Activated gamma-delta T cell treated with Interleukin-2 at 50 U/mL for 16 hours (primary cell): ENCODE measurements around the gene CKAP2L.

Experiments
- DNase-seq: peaks from one replicate; pipeline ENCODE4 v3.0.0-alpha.2; 2020

CKAP2L gene

DNA sequence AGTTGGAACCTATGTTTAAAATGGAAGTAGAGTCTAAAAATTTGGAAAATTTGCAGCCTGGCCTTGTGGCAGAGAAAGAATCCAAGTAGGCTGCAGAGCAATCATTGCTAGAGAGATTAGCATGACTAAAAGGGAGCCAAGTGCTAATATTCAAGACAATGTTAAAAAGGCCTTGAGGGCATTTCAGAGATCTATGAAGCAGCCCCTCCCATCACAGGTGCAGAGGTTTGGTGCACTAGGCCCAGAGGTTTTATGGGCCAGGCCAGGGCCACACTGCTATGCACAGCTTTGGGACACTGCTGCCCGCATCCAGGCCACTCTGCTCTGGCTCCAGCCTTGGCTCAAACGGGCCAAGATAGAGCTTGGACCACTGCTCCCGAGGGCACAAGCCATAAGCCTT is 26.6 kb upstream of the CKAP2L start:
- DNase-seq, result no peak

DNA sequence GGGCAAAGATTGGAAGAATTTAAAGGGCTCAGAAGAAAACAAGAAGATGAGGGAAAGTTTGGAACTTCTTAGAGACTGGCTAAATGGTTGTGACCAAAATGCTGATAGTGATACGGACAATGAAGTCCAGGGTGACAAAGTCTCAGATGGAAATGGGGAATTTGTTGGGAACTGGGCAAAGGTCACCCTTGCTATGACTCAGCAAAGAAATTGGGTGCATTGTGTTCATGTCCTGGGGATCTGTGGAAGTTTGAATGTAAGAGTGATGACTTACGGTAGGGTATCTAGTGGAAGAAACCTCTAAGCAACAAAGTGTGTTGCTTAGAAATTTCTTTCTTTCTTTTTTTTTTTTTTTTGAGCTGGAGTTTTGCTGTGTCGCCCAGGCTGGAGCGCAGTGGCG is 25.9 kb upstream of the CKAP2L start:
- DNase-seq, result no peak

DNA sequence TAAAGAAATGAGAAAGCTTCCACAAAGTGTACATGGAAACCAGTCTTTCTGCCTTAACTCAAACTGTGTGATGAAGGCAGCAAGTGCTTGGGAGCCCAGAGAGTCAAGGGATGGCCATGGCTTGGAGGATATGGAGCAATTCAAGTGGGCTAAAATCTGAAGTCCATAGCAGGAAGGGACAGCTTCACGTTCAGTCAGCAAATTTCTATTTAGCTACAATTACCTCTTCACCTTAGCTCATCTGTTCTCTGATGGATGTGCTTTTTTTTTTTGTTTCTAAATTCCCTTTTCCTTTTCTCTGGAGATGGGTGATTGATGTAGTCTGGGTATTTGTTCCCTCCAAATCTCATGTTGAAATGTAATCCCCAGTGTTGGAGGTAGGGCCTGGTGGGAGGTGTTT is 24.8 kb upstream of the CKAP2L start:
- DNase-seq, result no peak

DNA sequence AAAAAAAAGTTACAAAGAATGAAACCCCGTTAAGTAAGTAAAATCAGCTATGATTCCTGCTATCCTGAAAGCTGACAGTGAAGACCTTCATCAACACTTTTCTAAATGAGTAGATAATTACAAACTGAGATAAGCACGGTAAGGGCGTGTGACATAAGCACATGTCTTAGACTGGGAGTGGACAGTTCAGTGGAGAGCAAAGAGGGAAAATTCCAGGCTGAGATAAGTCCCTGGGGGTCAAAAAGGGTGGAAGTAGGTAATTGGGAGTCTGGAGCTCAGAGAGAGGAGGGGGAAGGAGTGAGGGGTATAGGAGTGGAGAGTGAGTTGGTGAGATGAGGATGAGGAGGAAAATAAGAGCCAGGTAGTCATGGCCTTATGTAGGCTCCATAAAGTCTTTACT is 24.2 kb upstream of the CKAP2L start:
- no peak for DNase-seq

DNA sequence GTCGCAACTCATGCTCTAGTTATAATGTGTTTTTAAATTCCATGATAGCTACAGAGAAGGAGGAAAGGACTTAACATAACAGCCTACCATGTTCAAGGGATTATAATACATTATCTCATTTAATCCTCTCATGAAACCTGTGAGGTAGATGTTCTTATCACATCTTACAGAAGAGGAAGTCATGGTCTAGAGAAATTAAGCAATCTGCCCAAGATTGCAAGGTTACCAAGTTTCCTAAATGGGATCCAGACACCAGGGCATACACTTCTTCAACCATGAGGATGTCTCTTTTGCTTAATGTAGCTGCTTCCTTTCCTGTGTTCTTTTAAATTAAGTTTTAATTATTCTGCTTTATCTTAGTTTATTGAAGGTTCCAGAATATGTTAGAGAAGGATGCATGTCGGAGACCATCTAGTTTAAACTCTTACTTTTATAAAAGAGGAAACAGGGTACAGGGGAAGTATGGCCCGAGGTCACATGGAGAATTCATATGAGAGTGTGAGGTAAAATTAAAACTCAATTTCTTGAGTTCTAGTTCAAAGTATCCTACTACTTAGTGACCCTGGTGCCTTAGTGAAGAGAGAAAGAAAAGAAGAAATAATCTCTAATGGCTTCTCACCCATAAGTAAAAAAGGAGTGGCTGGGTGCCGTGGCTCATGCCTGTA is 23.5 kb upstream of the CKAP2L start:
- DNase-seq, result no peak

DNA sequence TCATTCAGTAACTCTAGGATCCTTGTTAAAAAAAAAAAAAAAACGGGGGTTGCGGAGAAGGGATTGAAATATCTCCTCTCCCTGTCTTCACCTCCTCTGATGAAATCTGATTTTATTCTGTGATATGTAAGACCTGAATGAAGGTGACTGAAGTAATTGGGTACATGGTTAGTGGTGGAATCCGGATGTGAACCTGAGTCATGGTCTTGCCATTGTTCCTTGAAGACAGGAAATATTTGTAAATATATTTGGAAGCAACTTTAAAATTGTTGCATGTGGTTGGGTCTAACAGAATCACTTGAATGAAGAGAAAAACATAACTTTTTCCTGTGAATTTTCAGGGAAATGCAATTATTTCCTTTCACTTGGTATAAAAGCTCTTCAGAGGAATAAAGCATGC is 22.9 kb upstream of the CKAP2L start:
- DNase-seq, result no peak

DNA sequence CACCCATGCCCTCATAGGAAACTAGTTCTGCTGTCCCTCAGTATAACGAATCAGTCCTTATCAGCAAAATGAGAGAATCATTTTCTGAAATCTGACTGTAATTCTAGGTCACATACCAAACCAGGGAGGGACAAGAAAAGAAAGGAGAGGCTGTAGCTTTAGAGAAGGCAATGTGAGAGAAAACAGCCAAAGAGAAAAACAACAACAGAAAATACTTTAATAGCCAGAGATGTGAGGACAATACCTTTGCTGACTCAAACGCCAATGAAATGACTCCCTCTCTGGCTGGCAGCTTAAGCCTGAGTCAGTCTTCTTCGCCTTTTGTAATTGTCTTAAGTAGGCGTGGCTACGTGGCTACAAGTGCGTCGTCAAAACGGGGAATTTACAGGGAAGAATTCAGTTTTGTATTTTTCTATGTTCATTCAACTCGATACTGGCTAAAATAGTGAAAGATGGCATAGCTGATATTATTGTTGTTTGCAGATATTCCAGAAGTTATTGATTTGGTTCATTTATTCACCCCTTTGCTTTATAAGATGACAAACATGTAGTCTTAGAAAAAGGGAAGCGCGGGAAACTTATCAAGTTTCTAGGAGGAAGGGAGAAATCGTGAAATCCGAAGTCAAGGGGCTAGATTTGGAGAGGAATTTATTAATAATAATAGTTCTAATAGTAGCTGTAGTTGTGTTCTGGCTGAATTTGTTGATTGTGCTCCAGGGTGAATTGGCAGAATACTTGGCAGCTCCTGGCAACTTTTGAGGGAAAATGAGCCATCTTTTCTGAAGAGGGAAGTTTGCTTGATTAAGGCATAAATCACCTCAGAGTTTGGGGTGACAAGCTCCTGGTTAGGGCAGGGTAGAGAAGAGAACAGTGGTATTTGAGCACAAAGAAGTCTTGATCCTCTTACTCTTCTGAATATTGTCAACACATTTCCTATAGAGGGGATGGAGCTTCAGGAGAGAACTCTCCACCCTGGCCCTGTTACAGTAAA is 20.1 kb upstream of the CKAP2L start, which contains the start of gene IL1A:
IL1A (minus strand) TSS at position 295 of the 991 bp plus-strand sequence. CDS start 723 bp downstream, outside the sequence.
- DNase-seq, result no peak

GRCh38 chr2:112783187-112783714 is 18.8 kb upstream of the CKAP2L start:
- DNase-seq, result no peak

GRCh38 chr2:112782234-112782799 is 17.9 kb upstream of the CKAP2L start:
- DNase-seq, result no peak

GRCh38 chr2:112779598-112779997 is 15.2 kb upstream of the CKAP2L start:
- DNase-seq, result no peak

DNA sequence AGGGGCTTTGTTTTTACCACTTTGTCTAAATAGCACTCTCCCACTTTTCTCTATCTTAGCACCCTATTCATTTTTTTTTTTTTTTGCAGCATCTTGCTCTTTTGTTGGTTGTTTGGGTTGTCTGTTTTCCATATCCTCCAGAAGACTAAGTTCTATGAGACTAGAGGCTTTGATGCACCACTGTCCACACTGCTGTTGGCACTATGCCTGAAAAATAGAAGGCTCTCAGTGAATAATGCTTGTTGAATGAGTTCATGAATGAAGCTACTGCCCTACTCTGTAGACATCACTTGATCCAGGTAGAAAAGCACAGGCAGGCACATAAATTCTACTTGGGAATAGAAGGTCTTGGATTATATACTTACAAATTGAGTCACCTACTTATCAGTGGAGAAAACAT is 12.6 kb upstream of the CKAP2L start:
- no peak for DNase-seq

DNA sequence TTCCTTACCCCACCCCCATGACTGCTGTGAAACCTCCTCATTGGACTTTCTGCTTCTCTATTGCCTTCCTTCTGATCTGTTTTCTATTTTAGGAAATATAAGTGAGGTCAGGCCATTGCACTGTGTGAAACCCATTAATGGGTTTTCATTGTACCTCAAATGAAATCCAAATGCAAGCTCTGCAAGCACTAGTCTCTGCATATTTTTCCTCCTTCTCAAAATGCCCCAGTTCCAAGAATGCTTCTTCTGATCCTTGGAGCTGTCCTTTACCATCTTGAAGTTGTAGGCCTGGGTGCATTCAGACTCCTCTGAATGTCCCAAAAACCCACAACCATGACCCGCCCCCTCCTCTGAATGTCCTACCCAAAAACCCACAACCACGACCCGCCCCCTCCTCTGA is 11.7 kb upstream of the CKAP2L start:
- DNase-seq, result no peak

DNA sequence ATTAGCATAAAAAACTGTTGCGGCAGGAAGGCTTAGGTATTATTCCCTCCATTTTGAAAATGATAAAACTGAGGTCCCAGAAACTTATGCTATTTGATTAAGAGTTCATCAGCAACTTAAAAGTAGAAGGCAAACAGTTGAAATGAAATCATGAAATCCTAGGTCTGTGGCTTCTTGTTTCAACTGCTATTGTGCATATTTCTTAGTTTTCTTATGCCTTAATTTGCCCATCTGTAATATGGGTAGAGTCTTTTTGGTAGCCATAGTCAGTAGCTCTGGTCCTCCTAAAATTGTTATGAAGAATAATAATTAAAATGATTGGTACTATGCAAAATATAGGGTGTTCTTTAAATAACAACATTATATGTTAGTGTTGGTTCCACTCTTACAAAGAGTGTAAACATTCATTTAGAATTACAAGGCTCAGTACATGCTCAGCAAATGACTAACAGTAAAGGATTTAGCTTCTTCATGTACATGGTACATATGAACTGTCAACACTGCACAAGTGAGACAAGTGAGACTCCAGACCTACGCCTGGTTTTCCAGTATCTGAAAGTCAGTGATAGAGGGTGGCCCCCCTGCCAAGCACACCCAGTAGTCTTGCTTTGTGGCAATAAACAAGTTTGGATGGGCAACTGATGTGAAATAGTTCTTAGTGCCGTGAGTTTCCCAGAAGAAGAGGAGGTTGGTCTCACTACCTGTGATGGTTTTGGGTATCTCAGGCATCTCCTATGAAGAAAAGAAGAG is 10.3 kb upstream of the CKAP2L start:
- no peak for DNase-seq

DNA sequence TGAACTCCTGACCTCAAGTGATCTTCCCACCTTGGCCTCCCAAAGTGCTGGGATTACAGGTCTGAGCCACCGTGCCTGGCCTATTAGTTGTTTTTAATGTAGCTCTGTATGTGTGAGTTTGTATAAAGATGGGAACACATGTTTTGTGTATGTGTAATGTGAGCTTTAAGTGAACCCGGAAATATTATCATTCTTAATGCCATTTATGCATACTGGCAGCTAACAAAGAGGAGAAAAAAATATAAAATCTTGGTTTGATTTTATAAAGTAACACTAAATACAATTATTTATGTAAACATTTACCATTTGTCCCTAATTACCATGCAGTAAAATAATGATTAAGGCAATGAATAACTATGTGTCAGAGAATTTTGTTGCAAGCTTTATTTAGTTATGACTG is 9.1 kb upstream of the CKAP2L start:
- DNase-seq, result no peak

- DNase-seq, result no peak
Observed at GRCh38 chr2:112772911-112773475, 8.6 kb upstream of the CKAP2L start.

- DNase-seq, result no peak
Observed at GRCh38 chr2:112772322-112772721, 7.9 kb upstream of the CKAP2L start.

DNA sequence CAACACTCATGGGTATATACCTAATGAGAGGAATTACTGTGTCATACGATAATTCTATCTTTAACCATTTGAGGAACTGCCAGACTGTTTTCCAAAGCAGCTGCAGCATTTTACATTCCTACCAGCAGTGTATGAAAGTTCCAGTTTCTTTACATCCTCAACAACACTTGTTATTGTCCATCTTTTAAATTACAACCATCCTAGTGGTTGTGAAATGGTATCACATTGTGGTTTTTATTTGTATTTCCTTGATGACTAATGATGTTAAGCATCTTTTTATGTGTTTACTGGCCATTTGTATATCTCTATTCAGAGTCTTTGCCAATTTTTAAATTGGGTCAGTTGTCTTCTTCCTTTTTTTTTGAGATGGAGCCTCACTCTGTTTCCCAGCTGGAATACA is 4.0 kb upstream of the CKAP2L start:
- DNase-seq, result no peak

DNA sequence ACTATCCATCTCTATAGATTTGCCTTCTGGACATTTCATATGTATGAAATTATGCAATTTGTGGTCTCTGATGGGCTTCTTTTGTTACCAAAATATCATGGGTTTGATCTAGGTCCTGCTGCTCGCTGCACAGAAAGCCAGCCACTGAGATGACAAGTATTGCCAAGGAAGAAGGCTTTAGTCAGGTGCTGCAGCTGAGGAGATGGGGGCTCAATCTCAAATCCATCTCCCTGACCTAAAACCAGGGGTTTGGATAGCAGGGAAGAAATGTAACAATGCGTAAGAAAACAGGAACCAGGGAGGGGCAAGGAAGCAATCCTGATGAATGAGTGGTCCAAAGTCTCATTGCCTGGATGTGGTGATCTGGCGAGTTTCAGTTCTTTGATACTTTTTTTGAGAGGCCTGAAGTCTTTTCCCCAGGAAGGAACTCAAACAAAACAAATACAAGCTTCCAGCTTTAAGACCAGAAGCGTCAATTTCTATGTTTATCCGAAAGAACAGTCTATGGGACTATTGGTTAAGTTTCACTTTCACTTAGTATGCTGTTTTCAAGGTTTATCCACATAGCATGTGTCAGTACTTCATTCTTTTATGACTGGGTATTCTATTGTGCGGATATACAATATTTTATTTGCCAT is 3.4 kb upstream of the CKAP2L start:
- DNase-seq, result no peak

DNA sequence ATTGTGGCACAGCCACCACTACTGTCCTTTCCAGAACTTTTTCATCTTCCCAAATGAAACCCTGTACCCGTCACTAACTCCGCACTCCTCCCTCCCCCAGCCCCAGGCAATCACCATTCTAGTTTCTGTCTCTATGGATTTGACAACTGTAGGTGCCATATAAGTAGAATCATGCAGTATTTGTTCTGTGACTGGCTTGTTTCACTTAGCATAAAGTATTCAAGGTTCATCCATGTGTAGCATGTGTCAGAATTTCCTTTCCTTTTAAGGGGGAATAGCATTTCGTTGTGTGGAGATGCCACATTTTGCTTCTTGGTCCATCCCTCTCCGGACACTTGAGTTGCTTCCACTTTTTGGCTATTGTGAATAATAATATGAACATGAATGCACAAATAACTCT is 842 bp upstream of the CKAP2L start:
- no peak for DNase-seq

GRCh38 chr2:112762276-112762675 is 2.1 kb downstream of the CKAP2L start:
- DNase-seq, result no peak

- DNase-seq, result no peak
Observed at GRCh38 chr2:112760149-112760548, 4.3 kb downstream of the CKAP2L start.

DNA sequence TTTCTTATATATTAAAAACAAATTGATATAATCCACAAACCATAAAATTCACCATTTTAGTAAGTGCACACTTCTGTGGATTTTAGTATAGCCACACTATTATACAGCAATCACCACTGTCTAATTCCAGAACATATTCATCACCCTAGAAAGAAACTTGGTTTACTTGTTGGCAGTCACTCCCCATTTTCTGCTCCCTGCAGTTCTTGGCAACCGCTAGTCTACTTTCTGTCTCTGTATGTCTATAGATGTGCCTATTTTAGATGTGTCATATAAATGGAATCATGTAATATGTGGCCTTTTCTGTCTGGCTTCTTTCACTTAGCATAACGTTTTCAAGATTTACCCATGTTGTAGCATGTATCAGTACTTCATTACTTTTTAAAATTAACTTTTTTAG is 5.7 kb downstream of the CKAP2L start:
- no peak for DNase-seq
